Hepatocyte (in vitro differentiated cells): ENCODE results near the gene SCN1B. TPM values are rescaled to one million over a fixed set of nuclear protein-coding genes. Genes with fewer than 3 reads are reported as not detected.

Source experiments
- DNase-seq: peaks from one replicate; pipeline ENCODE4 v3.0.0-alpha.2; 2016; ENCODE audit warnings: low spot score
- H2AFZ ChIP-seq: fragments of 200-600 bp; sonication (generic); 2 replicates; pipeline ENCODE4 v1.6.0; 2016; ENCODE audit warnings: antibody characterized with exemption, mild to moderate bottlenecking
- H3K27ac ChIP-seq: fragments of 200-600 bp; sonication (generic); 2 replicates; pipeline ENCODE4 v1.5.1; 2016; ENCODE audit warnings: mild to moderate bottlenecking
- H3K27me3 ChIP-seq: fragments of 200-600 bp; sonication (generic); 2 replicates; pipeline ENCODE4 v1.6.1; 2016
- H3K36me3 ChIP-seq: fragments of 200-600 bp; sonication (generic); replicated peaks from 2 replicates; pipeline ENCODE4 v1.5.1; 2016; ENCODE audit warnings: low read depth; ENCODE audit not compliant: insufficient read depth
- H3K4me1 ChIP-seq: fragments of 200-600 bp; sonication (generic); 2 replicates; pipeline ENCODE4 v1.5.1; 2016; ENCODE audit warnings: mild to moderate bottlenecking, moderate library complexity; ENCODE audit not compliant: insufficient read depth
- H3K4me2 ChIP-seq: fragments of 200-600 bp; sonication (generic); 2 replicates; pipeline ENCODE4 v1.6.0; 2016
- H3K4me3 ChIP-seq: fragments of 200-600 bp; sonication (generic); 2 replicates; pipeline ENCODE4 v1.5.1; 2016; ENCODE audit warnings: mild to moderate bottlenecking
- H3K79me2 ChIP-seq: fragments of 200-600 bp; sonication (generic); 2 replicates; pipeline ENCODE4 v1.6.0; 2017; ENCODE audit warnings: mild to moderate bottlenecking
- H3K9me2 ChIP-seq: fragments of 200-600 bp; sonication (generic); replicated peaks from 2 replicates; pipeline ENCODE4 v1.6.0; 2017; ENCODE audit warnings: mild to moderate bottlenecking; ENCODE audit not compliant: insufficient read depth
- H3K9me3 ChIP-seq: fragments of 200-600 bp; sonication (generic); 2 replicates; pipeline ENCODE4 v1.5.1; 2016; ENCODE audit warnings: low read depth, mild to moderate bottlenecking
- H4K20me1 ChIP-seq: fragments of 200-600 bp; sonication (generic); 2 replicates; pipeline ENCODE4 v1.6.0; 2016; ENCODE audit warnings: mild to moderate bottlenecking; ENCODE audit not compliant: insufficient read depth, poor library complexity, severe bottlenecking
- CTCF ChIP-seq: fragments of 200-600 bp; sonication (generic); IDR thresholded peaks from 2 replicates; pipeline ENCODE4 v1.5.1; 2016; ENCODE audit warnings: antibody characterized with exemption, mild to moderate bottlenecking; ENCODE audit not compliant: poor library complexity
- EZH2 ChIP-seq: fragments of 200-600 bp; sonication (generic); IDR thresholded peaks from 2 replicates; pipeline ENCODE4 v1.6.1; 2016; ENCODE audit warnings: antibody characterized with exemption, mild to moderate bottlenecking, borderline replicate concordance
- EZH2phosphoT487 ChIP-seq: fragments of 200-600 bp; sonication (generic); IDR thresholded peaks from one replicate; pipeline ENCODE4 v1.6.1; 2018; ENCODE audit warnings: antibody characterized with exemption, mild to moderate bottlenecking, low read depth, moderate library complexity; ENCODE audit not compliant: unreplicated experiment, severe bottlenecking
- WGBS: methylation state at CpG from one replicate; pipeline ENCODE4 v1.1.6; 2016; ENCODE audit warnings: low lambda C conversion rate; ENCODE audit errors: missing lambda C conversion rate; 5-methylcytosine and 5-hydroxymethylcytosine counted together
- polyA plus RNA-seq: library from polyadenylated mRNA; unstranded; fragments of >200 nt; fragmentation: Nextera tagmentation; extraction: Ambion mirVana; gene quantifications from 2 replicates; pipeline ENCODE4 v1.2.1, GENCODE V29; 2016
- total RNA-seq: library from RNA; depleted of rRNA; stranded (reverse); fragments of >200 nt; gene quantifications from 2 replicates; pipeline ENCODE4 v1.2.3, GENCODE V29; 2014

SCN1B gene
- total and polyA plus RNA-seq, 2 experiments from 2014 or later = 0.60 to 3.1 TPM

- Histone ChIP-seq H3K27ac (no peak overlapping the region), H3K27me3 (no peaks in the 10 kb centered on the region), H3K4me3 (no peak overlapping the region), H3K9me2 (no peaks in the 10 kb centered on the region), H3K79me2 (no peaks in the 10 kb centered on the region), H3K4me1 (peaks cover 7% of the 10 kb centered on the region), H2AFZ (no peak overlapping the region), H3K36me3 (no peaks in the 10 kb centered on the region), H3K9me3 (no peaks in the 10 kb centered on the region), H3K4me2 (no peak overlapping the region), H4K20me1 (no peaks in the 10 kb centered on the region)
- 94% methylated on average over 10 of the region's 10 CpGs for WGBS
- DNase-seq = peak; percentile 4
- no peak for TF ChIP-seq CTCF
- no peak for TF ChIP-seq EZH2phosphoT487
- TF ChIP-seq EZH2 = no peak
Observed at GRCh38 chr19:35065574-35065973, 35.3 kb downstream of the SCN1B start.

- H3K9me3 ChIP-seq = no peaks in the 10 kb centered on the region
- no peaks in the 10 kb centered on the region for H3K9me2 ChIP-seq
- TF ChIP-seq EZH2 (no peak), CTCF (no peak), EZH2phosphoT487 (no peak)
- no peak overlapping the region for H3K4me2 ChIP-seq
- no peaks in the 10 kb centered on the region for H3K36me3 ChIP-seq
- H3K4me1 ChIP-seq = peaks cover 7% of the 10 kb centered on the region
- no peaks in the 10 kb centered on the region for H4K20me1 ChIP-seq
- DNase-seq = peak; percentile 4
- no peaks in the 10 kb centered on the region for H3K79me2 ChIP-seq
- no peak overlapping the region for H2AFZ ChIP-seq
- 96% methylated on average over 15 of the region's 15 CpGs for WGBS
- H3K4me3 ChIP-seq = no peak overlapping the region
- no peak overlapping the region for H3K27ac ChIP-seq
- no peaks in the 10 kb centered on the region for H3K27me3 ChIP-seq
Observed at GRCh38 chr19:35066121-35066520, 35.9 kb downstream of the SCN1B start.

- Histone ChIP-seq H3K79me2 (no peaks in the 10 kb centered on the region), H3K27ac (peak overlapping the region; percentile 21), H3K4me3 (no peak overlapping the region), H3K9me3 (no peaks in the 10 kb centered on the region), H3K4me1 (peaks cover 7% of the 10 kb centered on the region), H3K4me2 (no peak overlapping the region), H3K27me3 (no peaks in the 10 kb centered on the region), H3K36me3 (no peaks in the 10 kb centered on the region), H2AFZ (no peak overlapping the region), H4K20me1 (no peaks in the 10 kb centered on the region), H3K9me2 (no peaks in the 10 kb centered on the region)
- TF ChIP-seq EZH2phosphoT487 (no peak), EZH2 (no peak), CTCF (peak; percentile 92)
- DNase-seq = peak; percentile 94
- 25% methylated on average over 14 of the region's 14 CpGs for WGBS
Observed at GRCh38 chr19:35066691-35067563, 36.7 kb downstream of the SCN1B start.
